ENCODE results near the gene LONRF2. TPM values are rescaled to one million over a fixed set of nuclear protein-coding genes. Genes with fewer than 3 reads are reported as not detected.
A peak's percentile ranks its signal among the peaks of the same experiment; 100 is the strongest.
"Not testable (repeated sequence)": the region's sequence is repeated elsewhere in the genome, so short reads cannot be mapped to it uniquely, and the experiment has no call there.

LONRF2 gene
- 1 to 10 TPM; 2.3 to 4.8 (median 2.6) TPM for total RNA-seq

DNA sequence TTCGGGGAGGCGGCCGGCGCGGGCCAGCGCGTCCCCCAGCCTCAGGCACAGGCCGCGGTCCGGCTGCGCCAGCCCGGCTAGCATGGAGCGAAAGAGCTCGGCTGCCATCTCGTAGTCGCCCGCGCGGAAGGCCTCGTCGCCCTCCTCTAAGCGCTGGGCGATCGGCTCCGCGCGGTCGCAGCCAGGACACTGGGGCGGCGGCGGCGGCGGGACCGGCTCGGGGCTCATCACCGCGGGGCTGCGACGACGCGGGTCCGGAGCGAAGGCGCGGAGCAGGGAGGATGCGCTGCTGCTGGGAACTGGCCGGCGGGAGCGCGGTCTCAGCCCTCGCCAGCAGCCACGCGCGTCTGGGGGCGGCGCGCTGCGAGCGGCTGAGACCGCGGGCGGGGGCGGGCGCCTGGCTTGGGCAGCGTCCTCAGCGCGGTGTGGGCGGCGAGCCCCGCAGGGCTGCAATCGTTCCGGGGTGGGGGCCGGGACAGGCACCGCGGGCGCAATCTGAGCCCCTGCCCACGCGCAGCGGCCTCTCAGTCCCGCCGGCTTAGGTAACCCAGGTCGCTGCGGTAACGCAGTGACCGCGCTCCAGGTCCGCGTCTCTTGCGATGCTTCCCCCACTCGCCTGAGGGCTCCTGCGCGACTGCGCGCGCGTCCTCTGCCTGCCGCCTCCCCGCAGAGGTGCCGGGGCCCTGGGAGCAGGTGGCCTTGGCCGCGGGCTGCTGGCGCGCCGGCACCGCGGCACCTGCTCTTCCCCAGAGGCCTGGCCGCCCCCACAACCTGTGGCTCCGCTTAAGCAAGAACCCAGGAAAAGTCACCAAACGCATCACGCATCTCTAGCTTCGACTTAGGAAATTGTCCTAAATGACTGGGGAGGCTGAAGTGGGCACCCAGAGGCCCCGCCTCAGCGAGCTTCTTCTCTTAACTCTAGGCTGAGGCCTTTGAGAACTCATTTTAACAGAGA, at the start of gene LONRF2:
Gene LONRF2 (minus strand): TSS at position 636 of the 955 bp plus-strand sequence. CDS start 408 bp downstream, at position 228.
- intact Hi-C loops (cut with DNase I; ENCODE audit: low total_unique reads): no loop called here

DNA sequence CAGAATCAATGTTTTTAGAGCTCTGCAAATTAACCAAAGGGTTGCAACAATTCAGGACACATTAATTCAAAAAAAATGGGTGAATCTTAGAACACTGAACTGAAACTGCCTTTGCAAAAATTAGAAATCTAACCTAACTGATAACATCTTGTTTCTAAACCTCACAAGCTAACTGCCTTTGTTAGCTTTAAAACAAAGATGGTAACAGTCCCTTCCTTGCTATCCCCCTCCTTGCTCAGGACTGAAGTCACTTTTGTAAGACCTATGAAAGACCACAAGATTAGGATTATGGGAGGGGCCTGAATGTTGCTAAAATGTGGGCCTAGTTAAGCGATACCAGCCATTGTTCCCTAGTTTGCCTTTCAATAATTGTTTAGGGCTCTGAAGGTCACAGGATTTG, 44.9 kb upstream of the LONRF2 start:
- DNase-seq: no peak
- in situ Hi-C loops (cut with MboI; ENCODE audit: low pct_ligation_motif_present in 1 of 4, low pct_unique_long_range_greater_than_20kb in 1 of 4, low sequenced_read_pairs in 3 of 4): no loop called here
- Histone ChIP-seq H3K4me1 (no peaks in the 10 kb centered on the region), H3K36me3 (no peaks in the 10 kb centered on the region), H3K4me3 (no peak overlapping the region), H3K9me3 (no peaks in the 10 kb centered on the region), H3K27ac (no peak overlapping the region), H3K27me3 (no peaks in the 10 kb centered on the region)
- TF ChIP-seq, protein P1, sequence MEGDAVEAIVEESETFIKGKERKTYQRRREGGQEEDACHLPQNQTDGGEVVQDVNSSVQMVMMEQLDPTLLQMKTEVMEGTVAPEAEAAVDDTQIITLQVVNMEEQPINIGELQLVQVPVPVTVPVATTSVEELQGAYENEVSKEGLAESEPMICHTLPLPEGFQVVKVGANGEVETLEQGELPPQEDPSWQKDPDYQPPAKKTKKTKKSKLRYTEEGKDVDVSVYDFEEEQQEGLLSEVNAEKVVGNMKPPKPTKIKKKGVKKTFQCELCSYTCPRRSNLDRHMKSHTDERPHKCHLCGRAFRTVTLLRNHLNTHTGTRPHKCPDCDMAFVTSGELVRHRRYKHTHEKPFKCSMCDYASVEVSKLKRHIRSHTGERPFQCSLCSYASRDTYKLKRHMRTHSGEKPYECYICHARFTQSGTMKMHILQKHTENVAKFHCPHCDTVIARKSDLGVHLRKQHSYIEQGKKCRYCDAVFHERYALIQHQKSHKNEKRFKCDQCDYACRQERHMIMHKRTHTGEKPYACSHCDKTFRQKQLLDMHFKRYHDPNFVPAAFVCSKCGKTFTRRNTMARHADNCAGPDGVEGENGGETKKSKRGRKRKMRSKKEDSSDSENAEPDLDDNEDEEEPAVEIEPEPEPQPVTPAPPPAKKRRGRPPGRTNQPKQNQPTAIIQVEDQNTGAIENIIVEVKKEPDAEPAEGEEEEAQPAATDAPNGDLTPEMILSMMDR (IDR thresholded peaks at IDR 0.05): no peak
- TF ChIP-seq POLR2AphosphoS5 (IDR thresholded peaks at IDR 0.05) (no peak), EP300 (IDR thresholded peaks at IDR 0.05; ENCODE audit: low read depth) (no peak), POLR2A (IDR thresholded peaks at IDR 0.05) (no peak)
- WGBS, 2 donors (ENCODE audit: low coverage in 1 of 2): 83% methylated on average over 1 of the region's 1 CpG
- intact Hi-C loops (cut with DNase I; ENCODE audit: low total_unique reads): no loop called here

More for the DNA sequence above, at the start of gene LONRF2:
- Histone ChIP-seq H3K27ac (peak within 1 kb of the TSS; percentile 70 to 84 (median 76)), H3K9me3 (peaks cover 3 to 5% of the 10 kb centered on the region in 2 donors), H3K4me3 (peak within 1 kb of the TSS; percentile 41 to 57 (median 46)), H3K4me1 (peaks cover 0 to 14% (median 7%) of the 10 kb centered on the region in 4 donors), H3K36me3 (no peaks in the 10 kb centered on the region), H3K27me3 (peaks cover 62% of the 10 kb centered on the region)
- 4 to 33% methylated on average over 1 to 38 of the region's 113 CpGs for WGBS, 2 donors (ENCODE audit: low coverage in 1 of 2)
- TF ChIP-seq POLR2A (IDR thresholded peaks at IDR 0.05): no peak
- TF ChIP-seq, protein P1 (IDR thresholded peaks at IDR 0.05): no peak
- TF ChIP-seq EP300 (IDR thresholded peaks at IDR 0.05; ENCODE audit: low read depth): no peak
- TF ChIP-seq POLR2AphosphoS5 (IDR thresholded peaks at IDR 0.05): no peak
- no peak for DNase-seq
- in situ Hi-C loops (cut with MboI; ENCODE audit: low pct_ligation_motif_present in 1 of 4, low pct_unique_long_range_greater_than_20kb in 1 of 4, low sequenced_read_pairs in 3 of 4): no loop called here

DNA sequence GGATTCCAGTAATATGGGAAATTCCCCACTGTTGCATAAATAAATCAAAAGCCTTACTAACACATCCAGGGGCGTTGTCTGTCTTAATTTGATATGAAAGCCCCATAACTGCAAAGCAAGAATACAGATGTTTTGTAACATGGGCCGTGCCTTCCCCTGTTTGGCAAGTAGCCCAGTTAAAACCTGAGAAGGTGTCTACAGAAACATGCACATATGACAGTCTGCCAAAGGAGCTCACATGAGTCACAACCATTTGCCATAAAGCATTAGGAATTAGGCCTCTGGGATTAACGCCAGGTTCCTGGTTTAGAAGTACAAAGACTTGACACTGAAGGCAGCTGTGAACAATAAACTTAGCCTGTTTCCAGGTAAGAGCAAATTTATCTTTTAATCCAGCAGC, 43.1 kb upstream of the LONRF2 start:
- in situ Hi-C loops (cut with MboI; ENCODE audit: low pct_ligation_motif_present in 1 of 4, low pct_unique_long_range_greater_than_20kb in 1 of 4, low sequenced_read_pairs in 3 of 4) (no loop called here), intact Hi-C loops (cut with DNase I; ENCODE audit: low total_unique reads) (loop anchor here (2.0 kb wide), 1 partner anchor 53 kb away; no protein-coding TSS in a partner anchor)
- no peak for DNase-seq

DNA sequence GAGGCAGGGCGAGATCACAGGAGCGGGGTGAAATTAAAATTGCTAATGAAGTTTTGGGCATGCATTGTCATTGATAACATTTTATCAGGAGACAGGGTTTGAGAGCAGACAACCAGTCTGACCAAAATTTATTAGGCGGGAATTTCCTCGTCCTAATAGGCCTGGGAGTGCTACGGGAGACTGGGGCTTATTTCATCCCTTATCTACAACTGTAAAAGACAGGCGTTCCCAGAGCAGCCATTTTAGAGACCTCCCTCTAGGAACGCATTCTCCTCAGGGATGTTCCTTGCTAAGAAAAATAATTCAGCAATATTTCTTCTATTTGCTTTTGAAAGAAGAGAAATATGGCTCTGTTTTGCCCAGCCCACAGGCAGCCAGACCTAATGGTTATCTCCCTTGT, 40.0 kb upstream of the LONRF2 start:
- in situ Hi-C loops (cut with MboI; ENCODE audit: low pct_ligation_motif_present in 1 of 4, low pct_unique_long_range_greater_than_20kb in 1 of 4, low sequenced_read_pairs in 3 of 4); H3K27me3 ChIP-seq; H3K36me3 ChIP-seq; DNase-seq; H3K9me3 ChIP-seq; H3K4me3 ChIP-seq; H3K27ac ChIP-seq; H3K4me1 ChIP-seq; intact Hi-C loops (cut with DNase I; ENCODE audit: low total_unique reads): not testable (repeated sequence)
- WGBS, 2 donors (ENCODE audit: low coverage in 1 of 2): 94% methylated on average over 7 of the region's 7 CpGs; no CpG with 5 or more reads in 1 of the 2 donors

More for the DNA sequence above, 43.1 kb upstream of the LONRF2 start:
- TF ChIP-seq POLR2A (IDR thresholded peaks at IDR 0.05): no peak
- TF ChIP-seq, protein P1 (IDR thresholded peaks at IDR 0.05): no peak
- TF ChIP-seq EP300 (IDR thresholded peaks at IDR 0.05; ENCODE audit: low read depth): no peak
- no peak for TF ChIP-seq POLR2AphosphoS5 (IDR thresholded peaks at IDR 0.05)
- no peaks in the 10 kb centered on the region for H3K9me3 ChIP-seq
- H3K27me3 ChIP-seq: no peaks in the 10 kb centered on the region
- H3K4me1 ChIP-seq: no peaks in the 10 kb centered on the region
- no peaks in the 10 kb centered on the region for H3K36me3 ChIP-seq
- no peak overlapping the region for H3K4me3 ChIP-seq
- no peak overlapping the region for H3K27ac ChIP-seq
- 20 to 29% methylated on average over 3 of the region's 3 CpGs for WGBS, 2 donors (ENCODE audit: low coverage in 1 of 2)

All from transverse colon (tissue), 4 donors.